Measurements from ENCODE around the gene MEIS1. TPM values are rescaled to one million over a fixed set of nuclear protein-coding genes. Genes with fewer than 3 reads are reported as not detected.

Gene MEIS1
- total RNA-seq, 1 donor from 2014 or later, result not detected

GRCh38 chr2:66443979-66444861, 9.3 kb downstream of the MEIS1 start:
- Mint-ChIP-seq H3K4me3 (no peak overlapping the region), H3K36me3 (ENCODE audit: low read depth) (no peaks in the 10 kb centered on the region), H3K27ac (no peak overlapping the region), H3K27me3 (peaks cover 52% of the 10 kb centered on the region), H3K4me1 (peaks cover 3% of the 10 kb centered on the region), H3K9me3 (no peaks in the 10 kb centered on the region)
- intact Hi-C loops (cut with micrococcal nuclease), result no loop called here
- DNase-seq, result no peak

GRCh38 chr2:66445076-66445924, 10.4 kb downstream of the MEIS1 start:
- Mint-ChIP-seq H3K9me3 (no peaks in the 10 kb centered on the region), H3K27me3 (peaks cover 42% of the 10 kb centered on the region), H3K36me3 (ENCODE audit: low read depth) (no peaks in the 10 kb centered on the region), H3K27ac (no peak overlapping the region), H3K4me1 (peaks cover 1% of the 10 kb centered on the region), H3K4me3 (no peak overlapping the region)
- DNase-seq, result no peak
- intact Hi-C loops (cut with micrococcal nuclease), result no loop called here

GRCh38 chr2:66445925-66446871, 11.3 kb downstream of the MEIS1 start:
- Mint-ChIP-seq H3K27me3 (peaks cover 35% of the 10 kb centered on the region), H3K4me3 (no peak overlapping the region), H3K27ac (no peak overlapping the region), H3K36me3 (ENCODE audit: low read depth) (no peaks in the 10 kb centered on the region), H3K4me1 (no peaks in the 10 kb centered on the region), H3K9me3 (no peaks in the 10 kb centered on the region)
- intact Hi-C loops (cut with micrococcal nuclease), result no loop called here
- no peak for DNase-seq

GRCh38 chr2:66446941-66447340, 12.0 kb downstream of the MEIS1 start:
- Mint-ChIP-seq H3K4me3 (no peak overlapping the region), H3K27me3 (peaks cover 28% of the 10 kb centered on the region)
- intact Hi-C loops (cut with micrococcal nuclease), result no loop called here

GRCh38 chr2:66447677-66448076, 12.8 kb downstream of the MEIS1 start:
- H3K36me3 Mint-ChIP-seq (ENCODE audit: low read depth), result no peaks in the 10 kb centered on the region
- intact Hi-C loops (cut with micrococcal nuclease), result no loop called here
- H3K4me1 Mint-ChIP-seq, result no peaks in the 10 kb centered on the region
- no peak overlapping the region for H3K27ac Mint-ChIP-seq
- H3K4me3 Mint-ChIP-seq, result no peak overlapping the region
- peaks cover 24% of the 10 kb centered on the region for H3K27me3 Mint-ChIP-seq
- no peaks in the 10 kb centered on the region for H3K9me3 Mint-ChIP-seq
- DNase-seq, result no peak

More at GRCh38 chr2:66446941-66447340, 12.0 kb downstream of the MEIS1 start:
- no peak overlapping the region for H3K27ac Mint-ChIP-seq
- no peaks in the 10 kb centered on the region for H3K36me3 Mint-ChIP-seq (ENCODE audit: low read depth)
- no peak for DNase-seq
- no peaks in the 10 kb centered on the region for H3K9me3 Mint-ChIP-seq
- H3K4me1 Mint-ChIP-seq, result no peaks in the 10 kb centered on the region

GRCh38 chr2:66448136-66448991, 13.4 kb downstream of the MEIS1 start:
- no peaks in the 10 kb centered on the region for H3K9me3 Mint-ChIP-seq
- no peaks in the 10 kb centered on the region for H3K4me1 Mint-ChIP-seq
- no peak overlapping the region for H3K27ac Mint-ChIP-seq
- intact Hi-C loops (cut with micrococcal nuclease), result no loop called here
- H3K4me3 Mint-ChIP-seq, result no peak overlapping the region
- peaks cover 23% of the 10 kb centered on the region for H3K27me3 Mint-ChIP-seq
- no peaks in the 10 kb centered on the region for H3K36me3 Mint-ChIP-seq (ENCODE audit: low read depth)
- no peak for DNase-seq

- H3K36me3 Mint-ChIP-seq (ENCODE audit: low read depth), result no peaks in the 10 kb centered on the region
- no peak for DNase-seq
- intact Hi-C loops (cut with micrococcal nuclease), result no loop called here
- no peak overlapping the region for H3K4me3 Mint-ChIP-seq
- no peaks in the 10 kb centered on the region for H3K4me1 Mint-ChIP-seq
- no peaks in the 10 kb centered on the region for H3K9me3 Mint-ChIP-seq
- no peak overlapping the region for H3K27ac Mint-ChIP-seq
- peaks cover 6% of the 10 kb centered on the region for H3K27me3 Mint-ChIP-seq
These were observed 17.3 kb downstream of the MEIS1 start for GRCh38 chr2:66452214-66452613.

GRCh38 chr2:66452917-66453316, 18.0 kb downstream of the MEIS1 start:
- Mint-ChIP-seq H3K4me1 (no peaks in the 10 kb centered on the region), H3K4me3 (no peak overlapping the region), H3K27ac (no peak overlapping the region), H3K27me3 (peaks cover under 1% of the 10 kb centered on the region), H3K9me3 (no peaks in the 10 kb centered on the region), H3K36me3 (ENCODE audit: low read depth) (no peaks in the 10 kb centered on the region)
- no peak for DNase-seq
- intact Hi-C loops (cut with micrococcal nuclease), result no loop called here

- Mint-ChIP-seq H3K27me3 (no peaks in the 10 kb centered on the region), H3K36me3 (ENCODE audit: low read depth) (no peaks in the 10 kb centered on the region), H3K9me3 (no peaks in the 10 kb centered on the region), H3K4me3 (no peak overlapping the region), H3K4me1 (no peaks in the 10 kb centered on the region), H3K27ac (no peak overlapping the region)
- no peak for DNase-seq
- intact Hi-C loops (cut with micrococcal nuclease), result no loop called here
These were observed 20.6 kb downstream of the MEIS1 start for GRCh38 chr2:66455490-66455889.

GRCh38 chr2:66456183-66457041, 21.5 kb downstream of the MEIS1 start:
- H3K4me3 Mint-ChIP-seq, result no peak overlapping the region
- H3K4me1 Mint-ChIP-seq, result no peaks in the 10 kb centered on the region
- no peak for DNase-seq
- intact Hi-C loops (cut with micrococcal nuclease), result no loop called here
- H3K36me3 Mint-ChIP-seq (ENCODE audit: low read depth), result no peaks in the 10 kb centered on the region
- H3K9me3 Mint-ChIP-seq, result no peaks in the 10 kb centered on the region
- H3K27me3 Mint-ChIP-seq, result no peaks in the 10 kb centered on the region
- no peak overlapping the region for H3K27ac Mint-ChIP-seq

- H3K4me3 Mint-ChIP-seq, result no peak overlapping the region
These were observed 22.6 kb downstream of the MEIS1 start for GRCh38 chr2:66457545-66457944.

GRCh38 chr2:66460031-66460430, 25.1 kb downstream of the MEIS1 start:
- H3K4me1 Mint-ChIP-seq, result no peaks in the 10 kb centered on the region
- no peak for DNase-seq
- H3K36me3 Mint-ChIP-seq (ENCODE audit: low read depth), result no peaks in the 10 kb centered on the region
- intact Hi-C loops (cut with micrococcal nuclease), result no loop called here
- no peaks in the 10 kb centered on the region for H3K9me3 Mint-ChIP-seq
- H3K4me3 Mint-ChIP-seq, result no peak overlapping the region
- H3K27ac Mint-ChIP-seq, result no peak overlapping the region
- H3K27me3 Mint-ChIP-seq, result no peaks in the 10 kb centered on the region

More at GRCh38 chr2:66457545-66457944, 22.6 kb downstream of the MEIS1 start:
- no peaks in the 10 kb centered on the region for H3K9me3 Mint-ChIP-seq
- intact Hi-C loops (cut with micrococcal nuclease), result no loop called here
- H3K27me3 Mint-ChIP-seq, result no peaks in the 10 kb centered on the region
- DNase-seq, result no peak
- H3K36me3 Mint-ChIP-seq (ENCODE audit: low read depth), result no peaks in the 10 kb centered on the region
- H3K27ac Mint-ChIP-seq, result no peak overlapping the region
- H3K4me1 Mint-ChIP-seq, result no peaks in the 10 kb centered on the region

Measured in activated CD4-positive, alpha-beta T cell treated with anti-CD3 and anti-CD28 coated beads, Interleukin-2, amount 10 ng/mL, durations not matched to agents 24 days and 14 days (primary cell).